AG20443 (cell line): ENCODE measurements around the gene IL36A.
A peak's percentile ranks its signal among the peaks of the same experiment; 100 is the strongest.

ENCODE experiments used
- DNase-seq: peaks from one replicate; pipeline ENCODE4 v3.0.0; 2012; ENCODE audit warnings: low spot score, mixed read lengths

The IL36A gene, protein sequence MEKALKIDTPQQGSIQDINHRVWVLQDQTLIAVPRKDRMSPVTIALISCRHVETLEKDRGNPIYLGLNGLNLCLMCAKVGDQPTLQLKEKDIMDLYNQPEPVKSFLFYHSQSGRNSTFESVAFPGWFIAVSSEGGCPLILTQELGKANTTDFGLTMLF

DNA sequence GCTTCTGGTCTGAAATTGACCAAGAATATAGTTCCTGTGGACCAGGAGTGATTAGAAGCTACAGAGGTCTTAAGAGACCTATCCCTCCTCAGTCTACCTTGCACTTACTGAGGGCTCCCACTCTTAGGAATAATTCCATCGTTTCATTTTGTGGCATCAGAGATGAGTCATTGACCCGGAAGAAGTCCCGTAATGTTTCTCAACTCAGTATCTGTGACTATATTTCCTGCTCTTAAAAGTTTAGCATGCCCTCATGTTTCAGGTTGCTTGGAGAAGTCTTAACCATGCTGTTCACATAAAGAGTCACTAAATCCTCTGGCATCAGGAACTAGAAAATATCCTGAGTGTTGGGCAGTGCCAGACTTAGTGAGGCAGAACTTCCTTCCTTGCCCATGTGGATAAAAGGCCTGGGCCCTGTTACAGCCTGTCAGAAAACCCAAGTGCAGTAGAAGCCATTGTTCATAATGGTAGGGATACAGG, at the start of gene IL36A:
Gene IL36A, plus strand, starts transcription at position 430 of the 480 bp plus-strand sequence. CDS start 413 bp downstream, outside the sequence.
- DNase-seq = no peak

DNA sequence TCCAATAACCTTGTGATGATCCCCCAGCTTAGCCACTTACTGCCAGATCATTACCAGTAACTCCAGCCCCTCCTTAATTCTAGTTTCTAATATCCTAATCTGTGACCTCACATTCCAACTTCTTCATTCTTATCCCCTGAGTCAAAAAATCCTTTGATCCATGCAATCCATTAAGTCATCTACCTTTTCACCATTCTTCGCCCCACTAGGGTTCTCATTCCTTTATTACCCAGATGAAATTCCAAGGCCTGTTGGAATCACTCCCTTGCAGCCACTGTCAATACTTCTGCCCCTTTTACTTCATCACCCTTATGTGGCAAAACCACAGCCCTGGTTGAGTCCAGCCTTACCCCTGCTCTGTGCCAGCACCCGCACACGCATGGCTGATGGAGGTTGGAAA, 47.7 kb upstream of the IL36A start:
- DNase-seq = no peak

DNA sequence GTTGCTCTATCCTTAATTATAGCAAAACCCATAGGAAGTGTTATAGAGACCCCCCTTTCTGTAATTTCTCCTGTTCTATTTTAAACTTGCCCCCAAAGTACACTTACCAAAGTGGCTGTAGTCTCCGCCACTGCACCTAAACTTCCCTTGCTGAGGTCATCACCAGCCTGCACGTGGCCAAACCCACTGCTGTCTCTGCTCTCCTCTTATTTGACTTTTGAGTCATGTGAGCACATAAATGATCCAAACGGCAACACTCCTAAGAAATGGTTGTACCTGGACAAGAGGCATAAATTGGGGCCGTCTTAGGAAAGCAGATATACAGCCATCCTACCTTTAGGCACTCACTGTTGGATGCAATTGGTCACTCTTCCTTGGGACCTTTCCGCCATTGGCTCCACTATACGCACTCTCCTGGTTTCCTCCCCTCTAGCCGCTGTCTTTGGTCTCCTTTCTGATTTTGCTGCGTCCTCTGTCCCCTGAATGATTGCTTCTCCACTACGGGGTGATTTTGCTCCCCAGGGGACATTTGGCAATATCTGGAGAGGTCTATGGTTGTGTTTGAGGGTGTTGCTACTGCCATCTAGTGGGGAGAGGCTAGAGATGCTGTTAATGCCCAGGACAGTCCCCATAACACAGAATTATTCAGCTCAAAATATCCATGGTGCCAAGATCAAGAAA, 46.7 kb upstream of the IL36A start:
- DNase-seq = peak; percentile 79

DNA sequence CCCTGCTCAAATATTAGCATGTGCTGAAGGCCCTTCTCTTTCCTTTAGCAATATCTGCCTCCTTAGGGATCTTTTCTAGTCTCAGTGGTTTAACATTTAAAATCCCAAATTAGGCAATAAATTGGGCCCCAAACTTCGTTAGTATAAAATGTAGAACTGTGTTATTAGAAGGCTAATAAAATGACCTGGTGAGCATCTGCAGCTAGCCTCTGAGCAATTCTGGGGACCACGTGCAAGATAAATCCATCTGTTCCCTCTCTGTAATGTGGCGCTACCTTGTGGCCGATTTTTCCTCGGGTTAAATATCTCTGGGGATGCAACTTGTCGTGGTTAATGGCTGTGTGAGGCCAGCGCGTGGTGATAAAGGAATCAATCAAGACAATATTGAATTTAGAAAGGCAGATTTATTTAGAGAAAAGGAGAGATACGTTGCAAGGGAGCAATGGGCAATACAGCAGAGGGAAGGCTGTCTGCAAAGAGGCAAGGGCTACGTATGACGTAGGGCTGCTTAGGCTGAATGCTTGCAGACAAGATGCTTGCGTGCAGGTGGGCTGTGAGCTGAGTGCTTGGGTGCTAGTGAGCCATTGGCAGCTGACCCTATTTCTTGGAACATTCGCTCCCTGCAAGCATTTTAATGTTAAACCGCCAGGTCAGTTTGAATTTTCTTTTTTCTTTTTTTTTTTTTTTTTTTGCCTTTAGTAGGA, 46.0 kb upstream of the IL36A start:
- DNase-seq = no peak

DNA sequence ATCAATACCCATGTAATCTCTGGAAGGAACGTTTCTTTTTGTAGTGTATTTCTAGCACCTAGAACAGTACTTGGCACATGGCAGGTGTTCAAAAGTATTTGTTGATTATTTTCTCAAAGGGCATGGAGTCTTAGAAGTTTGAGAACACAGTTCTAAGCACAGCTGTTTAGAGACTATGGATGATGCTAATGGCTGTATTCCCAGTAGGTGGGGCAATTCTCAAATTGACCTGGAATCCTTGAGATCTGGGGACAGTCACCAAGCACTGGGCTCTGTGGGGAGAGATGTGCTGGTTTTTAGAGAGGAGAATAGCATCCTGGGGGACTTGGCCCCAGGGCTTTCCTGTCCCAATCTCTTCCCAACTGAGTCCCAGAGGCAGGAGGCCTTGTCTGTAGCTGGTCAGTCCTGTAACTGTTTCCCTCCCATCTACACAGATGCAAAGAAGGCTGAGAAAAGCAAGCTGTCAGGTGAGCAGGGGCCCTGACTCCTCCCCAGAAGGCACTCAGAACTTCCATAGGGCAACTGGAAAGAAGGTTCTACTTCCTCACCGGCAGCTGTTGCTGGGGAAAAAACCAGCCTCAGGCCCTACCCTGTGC, 44.9 kb upstream of the IL36A start:
- no peak for DNase-seq

DNA sequence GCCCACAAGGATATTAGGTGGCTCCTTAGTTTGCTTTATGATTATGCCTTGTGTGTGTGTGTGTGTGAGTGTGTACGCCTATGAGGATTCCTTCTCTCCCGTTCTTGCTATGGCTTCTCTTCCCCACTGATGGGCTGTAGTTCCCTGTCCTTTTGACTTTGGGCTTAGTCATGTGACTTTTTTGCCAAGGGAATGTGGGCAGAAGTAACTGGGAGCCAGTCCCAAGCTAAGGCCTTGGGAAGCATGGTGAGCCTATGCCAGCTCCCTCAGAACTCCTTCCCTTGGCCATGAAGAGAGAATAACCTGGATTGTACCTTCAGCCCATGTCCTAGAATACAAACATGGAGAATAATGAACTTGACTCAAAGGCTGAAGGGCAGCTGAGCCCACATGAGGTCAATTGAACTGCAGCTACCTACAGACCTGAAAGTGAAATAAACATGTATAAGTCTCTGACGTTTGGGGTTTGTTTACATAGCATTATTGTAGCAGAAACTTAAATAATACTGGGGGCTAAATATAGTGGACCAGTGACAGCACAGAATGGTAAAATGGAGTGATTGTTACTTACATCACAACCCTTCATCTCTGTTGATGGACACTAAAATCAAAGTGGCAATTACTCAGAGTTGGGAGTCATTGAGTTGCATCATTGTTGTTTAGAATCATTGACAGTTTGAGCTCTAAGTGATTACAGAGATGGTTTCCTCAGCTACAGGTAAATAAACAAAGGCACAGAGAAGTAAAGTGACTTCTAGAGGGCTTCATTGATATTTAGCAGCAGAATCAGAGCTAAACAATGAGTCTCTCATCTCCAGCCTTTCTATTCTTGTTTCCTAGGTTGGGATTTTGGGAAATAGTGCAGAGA, 42.7 kb upstream of the IL36A start:
- no peak for DNase-seq

DNA sequence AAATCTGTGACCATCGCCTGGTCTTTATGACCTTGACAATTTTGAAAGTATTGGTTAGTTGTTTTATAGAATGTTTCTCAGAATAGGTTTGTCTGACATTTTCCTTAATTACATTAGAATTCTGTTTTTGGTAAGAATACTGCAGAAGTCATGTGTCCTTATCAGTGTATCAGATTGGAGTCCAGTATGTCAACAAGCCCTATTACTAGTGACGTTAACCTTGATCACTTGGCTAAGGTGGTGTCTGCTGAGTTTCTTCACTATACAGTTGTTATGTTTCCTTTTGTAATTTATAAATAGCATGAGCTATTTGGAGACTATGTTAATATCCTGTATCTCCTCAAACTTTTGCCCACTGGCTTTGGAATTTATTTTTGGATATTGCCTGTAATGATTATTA, 38.2 kb upstream of the IL36A start:
- no peak for DNase-seq

DNA sequence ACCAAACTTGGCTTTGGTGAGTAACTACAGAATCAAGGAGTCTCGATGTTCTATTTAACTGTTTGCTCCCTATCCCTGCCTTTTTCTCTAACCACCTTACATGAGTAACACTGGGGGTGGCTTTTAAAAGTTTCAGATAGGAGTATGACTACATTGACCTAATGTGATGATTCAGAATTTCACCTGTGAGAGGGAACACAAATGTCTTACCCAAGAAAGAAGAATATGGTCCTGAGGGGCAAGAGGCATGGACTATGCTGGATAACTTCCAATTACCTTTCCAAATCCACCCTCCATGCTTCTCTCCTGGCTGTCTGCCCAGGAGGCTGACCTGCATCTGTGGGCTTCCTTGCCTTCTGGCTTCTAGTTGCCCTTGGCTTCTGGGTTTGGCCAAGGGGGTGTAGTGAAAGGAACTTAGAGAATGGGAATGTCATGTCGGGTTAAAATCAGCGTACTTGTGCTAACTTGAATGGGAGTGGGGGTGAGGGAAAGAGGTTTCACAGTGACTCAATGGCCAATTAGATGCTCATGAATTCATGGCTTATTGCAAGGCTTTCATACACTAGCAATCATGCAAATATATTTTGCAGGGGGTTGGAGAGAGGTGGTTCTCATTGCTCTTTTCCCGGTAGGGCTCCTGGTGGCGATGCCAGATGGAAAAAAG, 32.7 kb upstream of the IL36A start:
- DNase-seq = no peak

DNA sequence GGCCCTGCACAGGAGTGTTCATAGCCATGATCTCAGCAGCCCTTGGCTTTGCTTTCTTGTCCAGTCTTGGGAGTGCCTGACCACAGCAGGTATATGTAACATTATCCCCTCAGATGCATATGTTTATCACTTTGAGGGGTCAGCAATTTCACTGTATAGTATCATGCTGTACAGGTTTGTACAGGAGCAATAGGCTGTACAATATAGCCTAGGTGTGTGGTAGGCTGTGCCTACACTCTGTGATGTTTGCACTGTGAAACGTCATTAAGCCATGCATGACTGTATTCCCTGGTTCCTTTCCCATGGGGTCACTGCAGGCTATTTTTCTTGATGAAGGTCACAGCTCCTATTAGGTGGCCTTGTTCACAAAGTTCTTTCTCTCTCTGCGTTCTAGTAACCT, 32.1 kb upstream of the IL36A start:
- no peak for DNase-seq

DNA sequence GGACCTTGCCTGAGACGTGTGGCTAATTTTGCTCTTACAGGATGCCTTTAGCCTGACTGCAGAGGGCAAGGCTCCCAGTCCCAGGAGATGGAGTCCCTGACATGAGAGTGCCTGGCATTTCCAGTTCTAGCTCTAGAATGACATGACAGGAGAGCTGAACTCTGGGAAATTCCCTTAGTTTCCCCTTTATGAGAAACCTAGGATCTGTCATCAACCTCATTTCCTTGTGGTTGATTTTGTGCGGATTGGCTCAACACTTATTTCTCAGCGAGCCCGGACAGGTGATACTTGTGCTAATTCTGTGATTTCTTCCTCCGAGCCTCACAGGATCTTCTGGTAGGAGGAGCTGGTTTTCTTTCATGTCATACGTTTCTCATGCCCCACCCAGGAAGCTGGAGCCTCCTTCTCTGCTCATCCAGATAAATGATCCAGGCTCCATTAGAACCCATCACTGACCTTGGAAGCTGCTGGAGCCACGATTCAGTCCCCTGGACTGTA, 27.7 kb upstream of the IL36A start, which contains the start of gene IL36G:
Gene IL36G, plus strand, starts transcription at position 448 of the 498 bp plus-strand sequence. CDS start 633 bp downstream, outside the sequence.
- no peak for DNase-seq

DNA sequence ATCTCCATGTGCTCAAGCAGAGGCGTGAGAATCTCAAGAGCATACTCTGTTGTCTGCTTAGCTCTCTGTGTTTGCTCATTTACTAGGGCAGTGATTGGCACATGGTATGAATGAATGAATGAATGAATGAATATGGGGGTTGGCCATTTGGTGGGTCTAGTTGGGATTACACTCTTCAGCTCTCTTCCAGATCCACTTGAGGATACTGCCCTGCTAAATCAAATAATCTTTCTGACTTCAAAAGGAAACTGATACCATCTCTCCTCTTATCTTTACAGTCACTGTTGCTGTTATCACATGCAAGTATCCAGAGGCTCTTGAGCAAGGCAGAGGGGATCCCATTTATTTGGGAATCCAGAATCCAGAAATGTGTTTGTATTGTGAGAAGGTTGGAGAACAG, 25.5 kb upstream of the IL36A start:
- no peak for DNase-seq

DNA sequence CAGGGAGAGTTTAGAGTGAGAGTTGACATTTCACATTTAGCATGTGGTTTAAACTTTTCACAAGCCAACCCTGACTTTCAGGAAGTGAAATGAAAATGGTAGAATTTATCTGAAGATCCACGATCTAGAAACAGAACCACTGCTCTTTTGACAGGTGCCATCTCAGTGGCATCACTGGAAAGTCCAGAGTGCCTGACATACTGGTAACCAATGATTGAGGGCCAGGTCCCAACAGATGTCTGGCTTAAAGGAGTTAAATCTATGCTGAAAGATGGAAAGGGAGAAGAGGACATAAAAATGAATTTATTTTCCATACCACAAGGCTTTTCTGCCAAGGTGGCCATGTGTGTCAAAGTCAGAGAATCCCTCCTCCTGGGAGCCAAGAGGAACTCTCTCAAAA, 24.7 kb upstream of the IL36A start:
- DNase-seq = no peak

DNA sequence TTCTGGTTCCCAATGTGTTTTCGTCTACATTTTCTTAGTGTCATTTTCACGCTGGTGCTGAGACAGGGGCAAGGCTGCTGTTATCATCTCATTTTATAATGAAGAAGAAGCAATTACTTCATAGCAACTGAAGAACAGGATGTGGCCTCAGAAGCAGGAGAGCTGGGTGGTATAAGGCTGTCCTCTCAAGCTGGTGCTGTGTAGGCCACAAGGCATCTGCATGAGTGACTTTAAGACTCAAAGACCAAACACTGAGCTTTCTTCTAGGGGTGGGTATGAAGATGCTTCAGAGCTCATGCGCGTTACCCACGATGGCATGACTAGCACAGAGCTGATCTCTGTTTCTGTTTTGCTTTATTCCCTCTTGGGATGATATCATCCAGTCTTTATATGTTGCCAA, 20.2 kb upstream of the IL36A start:
- DNase-seq = no peak

DNA sequence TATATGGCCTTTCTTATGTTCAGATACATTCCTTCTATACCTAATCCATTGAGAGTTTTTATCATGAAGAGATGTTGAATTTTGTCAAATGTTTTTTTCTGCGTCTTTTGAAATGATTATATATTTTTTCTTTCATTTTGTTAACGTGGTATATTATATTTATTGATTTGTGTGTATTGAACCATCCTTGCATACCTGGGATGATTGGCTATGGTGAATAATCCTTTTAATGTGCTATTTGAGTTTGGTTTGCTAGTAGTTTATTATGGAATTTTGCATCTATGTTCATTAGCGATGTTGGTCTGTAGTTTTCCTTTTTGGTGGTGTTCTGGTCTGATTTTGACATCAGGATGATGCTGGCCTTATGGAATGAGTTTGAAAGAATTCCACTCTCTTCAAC, 15.6 kb upstream of the IL36A start:
- no peak for DNase-seq

DNA sequence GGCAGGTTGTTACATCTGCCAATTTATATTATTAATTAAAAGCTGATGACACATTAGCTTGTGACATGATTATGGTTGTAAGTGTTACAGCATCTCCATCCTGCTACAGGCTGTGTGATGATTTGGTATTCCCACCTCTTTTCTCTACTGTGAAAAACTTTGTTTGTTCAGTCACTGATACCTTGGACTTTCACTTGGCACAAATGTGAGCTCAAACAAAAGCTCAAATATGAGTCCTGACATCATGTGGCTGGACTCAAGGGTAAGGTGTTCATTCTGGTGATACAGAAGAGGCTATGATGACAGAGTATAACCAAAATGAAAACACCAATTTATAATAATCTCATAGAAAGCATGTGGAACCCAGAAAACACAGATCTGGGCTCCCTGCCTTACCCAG, 11.4 kb upstream of the IL36A start:
- DNase-seq = no peak

DNA sequence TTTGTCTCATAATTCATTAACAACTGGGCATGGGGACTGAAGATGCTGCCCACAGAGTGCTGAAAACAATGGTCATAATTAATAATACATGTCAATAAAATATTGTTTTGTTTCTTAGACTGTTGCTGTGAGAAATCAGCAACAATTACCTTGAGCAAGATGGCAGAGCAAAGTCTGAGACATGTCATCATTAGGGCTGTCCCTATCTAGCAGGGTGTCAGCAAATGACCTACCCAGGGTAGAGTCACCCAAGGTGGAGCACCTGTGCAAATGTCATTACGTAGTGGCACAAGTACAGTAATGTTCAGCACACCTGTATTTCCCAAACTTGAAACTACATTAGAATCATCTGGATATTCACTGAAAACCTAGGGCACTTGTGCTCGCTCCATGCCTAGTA, 10.6 kb upstream of the IL36A start:
- no peak for DNase-seq

DNA sequence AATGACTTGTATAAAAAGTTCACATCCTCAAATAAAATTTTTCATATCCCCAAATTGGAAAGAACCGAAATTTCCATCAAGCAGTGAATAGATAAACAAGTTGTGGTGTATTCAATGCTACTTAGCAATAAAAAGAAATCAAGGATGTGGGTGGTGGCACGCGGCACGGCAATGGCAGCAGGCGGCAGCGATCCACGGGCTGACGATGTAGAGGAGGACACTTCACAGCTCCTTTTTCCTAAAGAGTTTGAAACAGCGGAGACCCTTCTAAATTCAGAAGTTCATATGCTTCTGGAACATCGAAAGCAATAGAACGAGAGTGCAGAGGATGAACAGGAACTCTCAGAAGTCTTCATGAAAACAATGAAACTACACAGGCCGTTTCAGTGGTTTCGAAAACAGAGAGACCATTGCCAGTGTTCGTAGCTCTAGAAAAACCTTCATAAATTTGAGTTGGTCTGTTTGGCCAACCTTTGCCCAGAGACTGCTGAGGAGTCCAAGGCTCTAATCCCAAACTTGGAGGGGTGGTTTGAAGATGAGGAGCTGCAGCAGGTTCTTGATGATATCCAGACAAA, 9.8 kb upstream of the IL36A start:
- DNase-seq = no peak

DNA sequence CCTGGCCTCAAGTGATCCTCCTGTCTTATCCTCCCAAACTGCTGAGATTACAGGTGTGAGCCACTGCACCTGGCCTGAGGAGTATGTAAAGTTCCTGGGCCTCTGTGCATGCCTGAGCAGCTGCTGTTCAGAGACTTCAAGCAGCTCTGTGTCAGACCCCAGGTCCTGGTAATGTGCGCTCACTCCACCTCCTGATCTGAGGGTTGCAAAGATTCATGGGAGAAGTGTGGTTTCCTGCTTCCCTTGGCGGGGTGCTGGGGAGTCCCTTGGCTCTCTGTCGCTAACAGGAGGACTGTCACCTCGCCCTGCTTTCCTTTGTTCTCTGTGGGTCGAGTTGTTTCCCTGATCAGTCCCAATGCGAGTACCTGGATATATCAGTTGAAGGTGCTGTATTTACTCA, 8.6 kb upstream of the IL36A start:
- DNase-seq = no peak

DNA sequence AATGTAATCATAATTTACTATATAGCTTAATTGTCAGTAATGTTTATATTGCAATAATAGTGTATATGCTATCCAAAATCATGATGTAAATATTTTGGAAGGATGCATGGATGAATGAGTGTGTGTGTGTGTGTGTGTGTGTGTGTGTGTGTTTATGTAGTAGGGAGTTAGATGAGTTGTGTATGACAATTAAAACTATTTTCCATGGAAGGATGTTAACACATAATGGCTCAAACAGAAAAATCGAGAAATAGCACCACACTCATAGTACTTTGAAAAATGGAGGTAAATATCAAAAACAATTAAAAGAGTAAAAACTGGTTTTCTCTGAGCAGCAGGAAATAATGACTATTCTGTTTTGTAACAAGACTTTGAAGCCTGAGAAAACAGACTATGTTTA, 8.1 kb upstream of the IL36A start:
- DNase-seq = no peak

DNA sequence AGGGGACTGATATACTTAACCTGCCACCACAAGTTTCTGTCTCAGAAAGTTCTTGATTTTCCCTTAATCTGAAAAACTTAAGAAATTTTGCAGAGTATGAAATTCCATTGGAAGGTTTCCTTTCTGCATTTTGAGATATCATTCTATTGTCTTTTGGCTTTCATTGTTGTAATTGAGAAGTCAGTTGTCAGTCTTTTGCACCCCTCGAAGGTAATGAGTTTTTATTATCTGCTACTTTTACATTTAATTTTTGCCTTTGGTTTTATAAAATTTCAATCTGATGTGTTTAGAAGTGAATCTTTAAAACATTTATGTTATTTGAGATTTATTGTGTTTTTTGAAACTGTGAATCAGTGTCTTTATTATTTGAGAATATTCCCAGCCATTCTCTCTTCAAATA, 4.8 kb upstream of the IL36A start:
- DNase-seq = no peak

DNA sequence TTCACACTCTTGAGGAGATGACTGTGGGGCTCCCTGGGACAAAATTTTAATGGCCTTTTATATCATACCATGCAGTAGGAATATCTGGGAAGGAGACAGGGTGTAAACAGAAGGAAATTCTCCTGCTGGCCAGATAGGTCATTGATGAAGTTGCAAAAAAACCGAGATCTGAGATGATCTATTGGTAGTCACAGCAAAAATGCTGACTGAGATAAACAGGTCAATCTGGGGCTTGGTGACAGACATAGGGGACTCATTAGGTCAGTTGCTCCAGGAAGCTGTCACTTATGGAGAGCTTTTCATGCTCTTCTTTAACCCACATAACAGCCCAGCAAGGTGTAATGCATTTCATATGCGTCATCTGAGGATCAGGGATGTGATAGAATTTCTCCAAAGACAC, 2.6 kb upstream of the IL36A start:
- no peak for DNase-seq
